Transverse colon (tissue), 4 donors: Measurements from ENCODE around the gene IRF9. TPM values are rescaled to one million over a fixed set of nuclear protein-coding genes. Genes with fewer than 3 reads are reported as not detected.

Experiments used
- DNase-seq: peaks from one replicate; pipeline ENCODE4 v3.0.0-alpha.2; 2019
- H3K27ac ChIP-seq, 4 donors: fragments of 200-600 bp; sonication (generic); 2 replicates each; pipeline ENCODE4 v1.5.1; 2016 to 2018; ENCODE audit warnings: inconsistent platforms in 4 of 4
- H3K27me3 ChIP-seq: fragments of 200-600 bp; sonication (generic); 2 replicates; pipeline ENCODE4 v1.5.1; 2017; ENCODE audit warnings: inconsistent platforms
- H3K36me3 ChIP-seq, 4 donors: fragments of 200-600 bp; sonication (generic); 2 replicates each; pipeline ENCODE4 v1.5.1; 2017 to 2019; ENCODE audit warnings: inconsistent platforms in 4 of 4
- H3K4me1 ChIP-seq, 4 donors: fragments of 200-600 bp; sonication (generic); 2 replicates each; pipeline ENCODE4 v1.5.1; 2017 to 2020; ENCODE audit warnings: inconsistent platforms in 4 of 4
- H3K4me3 ChIP-seq, 4 donors: fragments of 200-600 bp; sonication (generic); 1 replicate in 1 of 4; 2 replicates in 3 of 4; pipeline versions ENCODE4 v1.5.1 to v1.6.1; 2017 to 2019; ENCODE audit warnings: inconsistent platforms in 4 of 4
- H3K9me3 ChIP-seq, 2 donors: fragments of 200-600 bp; sonication (generic); 2 replicates each; pipeline ENCODE4 v1.5.1; 2017 to 2019; ENCODE audit warnings: inconsistent platforms in 2 of 2
- CTCF ChIP-seq, 5 experiments: fragments of 200-600 bp in 3 of 5; fragments of 450-650 bp in 2 of 5; sonication (generic) in 3 of 5; IDR thresholded peaks; 1 replicate in 2 of 5; 2 replicates in 3 of 5; pipeline ENCODE4 v1.5.1; 2016 to 2017; ENCODE audit warnings: antibody characterized with exemption in 5 of 5, inconsistent platforms in 3 of 5, mild to moderate bottlenecking in 2 of 5, moderate library complexity in 1 of 5
- EP300 ChIP-seq: sonication (generic); formaldehyde crosslinking; IDR thresholded peaks from one replicate; pipeline ENCODE4 v1.6.1; 2017; ENCODE audit warnings: antibody characterized with exemption, low read depth
- POLR2A ChIP-seq: fragments of 450-650 bp; IDR thresholded peaks from one replicate; pipeline ENCODE4 v1.6.1; 2016; ENCODE audit warnings: antibody characterized with exemption, mild to moderate bottlenecking, moderate library complexity
- POLR2AphosphoS5 ChIP-seq, 3 donors: sonication (generic); formaldehyde crosslinking; IDR thresholded peaks; one replicate each; pipeline ENCODE4 v1.6.1; 2016; ENCODE audit warnings: antibody characterized with exemption in 3 of 3
- WGBS, 2 donors: methylation state at CpG; one replicate each; pipeline ENCODE4 v1.1.5; 2018; ENCODE audit warnings: low coverage in 1 of 2; 5-methylcytosine and 5-hydroxymethylcytosine counted together
- in situ Hi-C, 4 donors: fragments of 200-750 bp; cut with MboI; loops; one replicate each; pipeline versions ENCODE4 v1.15.0 to v1.15.1; 2017; ENCODE audit warnings: low sequenced_read_pairs in 3 of 4, low pct_ligation_motif_present in 1 of 4, low pct_unique_long_range_greater_than_20kb in 1 of 4
- intact Hi-C: fragments of 100-400 bp; cut with DNase I; formaldehyde crosslinking; loops from one replicate; pipeline ENCODE4 v1.15.1; 2023; ENCODE audit warnings: low total_unique reads
- total RNA-seq, 4 donors: library from RNA; depleted of rRNA; stranded (reverse); fragments of >200 nt; gene quantifications; one replicate each; pipeline ENCODE4 v1.1.0, GENCODE V29; 2016

The IRF9 gene
- total RNA-seq, 4 donors from 2014 or later: 44.2 to 81.9 (median 52.4) TPM

- H3K27me3 ChIP-seq: no peaks in the 10 kb centered on the region
- H3K27ac ChIP-seq: peak overlapping the region in 1 of 4 donors; percentile 70
- no peak for DNase-seq
- peaks cover 0 to 13% (median 3%) of the 10 kb centered on the region in 4 donors for H3K36me3 ChIP-seq
- intact Hi-C loops: no loop called here
- no peak overlapping the region for H3K4me3 ChIP-seq
- WGBS, 2 donors: 92 to 95% methylated on average over 14 to 20 of the region's 20 CpGs
- in situ Hi-C loops: no loop called here
- no peak for TF ChIP-seq CTCF (IDR thresholded peaks at IDR 0.05)
- no peak for TF ChIP-seq POLR2AphosphoS5 (IDR thresholded peaks at IDR 0.05)
- no peak for TF ChIP-seq POLR2A
- TF ChIP-seq EP300: no peak
- no peaks in the 10 kb centered on the region for H3K9me3 ChIP-seq
- H3K4me1 ChIP-seq: peaks cover 0 to 7% (median 4%) of the 10 kb centered on the region in 4 donors
Observed at GRCh38 chr14:24172871-24173281, 11.8 kb downstream of the IRF9 start.

- Histone ChIP-seq H3K9me3 (no peaks in the 10 kb centered on the region), H3K27me3 (no peaks in the 10 kb centered on the region), H3K27ac (no peak overlapping the region), H3K4me3 (no peak overlapping the region), H3K36me3 (peaks cover 0 to 18% (median 7%) of the 10 kb centered on the region in 4 donors), H3K4me1 (peaks cover 5 to 11% (median 6%) of the 10 kb centered on the region in 4 donors)
- in situ Hi-C loops: no loop called here
- TF ChIP-seq EP300 (no peak), POLR2A (no peak), POLR2AphosphoS5 (IDR thresholded peaks at IDR 0.05) (no peak), CTCF (IDR thresholded peaks at IDR 0.05) (no peak)
- no peak for DNase-seq
- 99% methylated on average over 5 of the region's 5 CpGs; no CpG with 5 or more reads in 1 of the 2 donors for WGBS, 2 donors
- intact Hi-C loops: no loop called here
Observed at GRCh38 chr14:24176599-24176998, 15.5 kb downstream of the IRF9 start.

DNA sequence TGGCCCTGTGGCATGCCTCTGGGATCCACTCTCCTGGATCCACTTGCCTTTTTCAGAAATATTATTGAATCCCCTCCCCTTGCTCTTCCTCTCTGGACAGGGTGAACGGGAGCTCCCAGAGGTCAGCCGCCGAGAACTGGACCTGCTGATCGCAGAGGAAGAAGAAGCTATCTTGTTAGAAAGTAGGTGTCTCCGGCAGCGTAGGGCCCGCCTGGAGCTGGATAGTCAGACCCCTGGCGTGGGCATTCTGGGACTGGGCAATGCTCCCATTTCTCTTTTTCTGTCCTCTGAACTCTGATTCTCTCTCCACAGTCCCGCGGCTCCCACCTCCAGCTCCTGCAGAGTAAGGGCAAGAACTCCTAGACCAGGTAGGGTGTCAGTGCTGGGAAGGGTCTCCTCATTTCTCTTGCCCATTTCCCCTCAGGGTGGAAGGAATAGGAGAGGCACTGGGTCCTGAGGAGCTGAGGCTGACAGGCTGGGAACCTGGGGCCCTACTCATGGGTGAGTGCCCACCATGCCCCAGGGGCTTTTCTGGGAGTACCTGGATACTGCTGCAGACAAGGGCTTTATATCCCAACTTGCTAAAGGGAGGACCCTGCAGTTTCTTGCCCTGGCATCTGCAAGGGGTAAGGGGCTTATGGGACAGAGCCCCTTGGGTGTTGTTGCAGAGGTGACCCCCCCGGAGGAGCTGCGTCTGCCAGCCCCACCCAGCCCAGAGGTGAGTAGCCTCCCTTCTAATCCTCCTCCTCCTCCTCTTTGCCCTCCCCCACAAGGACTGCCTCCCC is 16.2 kb downstream of the IRF9 start:
- Histone ChIP-seq H3K4me1 (peaks cover 5 to 11% (median 6%) of the 10 kb centered on the region in 4 donors), H3K9me3 (no peaks in the 10 kb centered on the region), H3K27me3 (no peaks in the 10 kb centered on the region), H3K4me3 (no peak overlapping the region), H3K36me3 (peaks cover 0 to 18% (median 7%) of the 10 kb centered on the region in 4 donors), H3K27ac (no peak overlapping the region)
- DNase-seq: no peak
- in situ Hi-C loops: no loop called here
- WGBS, 2 donors: 92% methylated on average over 11 of the region's 12 CpGs; no CpG with 5 or more reads in 1 of the 2 donors
- intact Hi-C loops: no loop called here
- no peak for TF ChIP-seq CTCF (IDR thresholded peaks at IDR 0.05)
- TF ChIP-seq POLR2AphosphoS5 (IDR thresholded peaks at IDR 0.05): no peak
- TF ChIP-seq POLR2A: no peak
- no peak for TF ChIP-seq EP300

GRCh38 chr14:24177891-24178290 is 16.8 kb downstream of the IRF9 start:
- no peak overlapping the region for H3K4me3 ChIP-seq
- no peak for DNase-seq
- H3K27ac ChIP-seq: no peak overlapping the region
- WGBS, 2 donors: 95 to 97% methylated on average over 4 to 14 of the region's 14 CpGs
- peaks cover 0 to 18% (median 7%) of the 10 kb centered on the region in 4 donors for H3K36me3 ChIP-seq
- in situ Hi-C loops (no loop called here), intact Hi-C loops (no loop called here)
- TF ChIP-seq CTCF (IDR thresholded peaks at IDR 0.05) (no peak), POLR2A (no peak), EP300 (no peak), POLR2AphosphoS5 (IDR thresholded peaks at IDR 0.05) (no peak)
- H3K4me1 ChIP-seq: peaks cover 5 to 11% (median 6%) of the 10 kb centered on the region in 4 donors
- H3K9me3 ChIP-seq: no peaks in the 10 kb centered on the region
- H3K27me3 ChIP-seq: no peaks in the 10 kb centered on the region
